GM12891 (cell line): ENCODE measurements around the gene MAGI1.
"Not testable (repeated sequence)": the region's sequence is repeated elsewhere in the genome, so short reads cannot be mapped to it uniquely, and the experiment has no call there.

Experiments used
- PAX5 ChIP-seq: IDR thresholded peaks from 2 replicates; pipeline ENCODE4 v1.6.1; 2011; ENCODE audit warnings: low read length, moderate library complexity, mild to moderate bottlenecking; ENCODE audit not compliant: insufficient read depth, severe bottlenecking
- POLR2A ChIP-seq: IDR thresholded peaks from 2 replicates; pipeline ENCODE4 v1.6.1; 2011; ENCODE audit warnings: low read depth, low read length, control low read depth
- POLR2AphosphoS5 ChIP-seq: IDR thresholded peaks from 2 replicates; pipeline ENCODE4 v1.6.1; 2011; ENCODE audit warnings: low read depth, low read length, control low read depth
- POU2F2 ChIP-seq: IDR thresholded peaks from 2 replicates; pipeline ENCODE4 v1.6.1; 2011; ENCODE audit warnings: low read depth, mild to moderate bottlenecking, control low read depth, low read length, moderate library complexity
- SPI1 ChIP-seq: IDR thresholded peaks from 2 replicates; pipeline ENCODE4 v1.6.1; 2011; ENCODE audit warnings: low read depth, low read length, control low read depth
- TAF1 ChIP-seq: IDR thresholded peaks from 2 replicates; pipeline ENCODE4 v1.6.1; 2011; ENCODE audit warnings: low read depth, low read length, control low read depth

GRCh38 chr3:66046321-66046720 is 7.6 kb upstream of the MAGI1 start:
- not testable (repeated sequence) for TF ChIP-seq POLR2A, POLR2AphosphoS5, PAX5, TAF1, SPI1, POU2F2
